ENCODE results near the gene MIPEP.
"Not testable (repeated sequence)": the region's sequence is repeated elsewhere in the genome, so short reads cannot be mapped to it uniquely, and the experiment has no call there.

DNA sequence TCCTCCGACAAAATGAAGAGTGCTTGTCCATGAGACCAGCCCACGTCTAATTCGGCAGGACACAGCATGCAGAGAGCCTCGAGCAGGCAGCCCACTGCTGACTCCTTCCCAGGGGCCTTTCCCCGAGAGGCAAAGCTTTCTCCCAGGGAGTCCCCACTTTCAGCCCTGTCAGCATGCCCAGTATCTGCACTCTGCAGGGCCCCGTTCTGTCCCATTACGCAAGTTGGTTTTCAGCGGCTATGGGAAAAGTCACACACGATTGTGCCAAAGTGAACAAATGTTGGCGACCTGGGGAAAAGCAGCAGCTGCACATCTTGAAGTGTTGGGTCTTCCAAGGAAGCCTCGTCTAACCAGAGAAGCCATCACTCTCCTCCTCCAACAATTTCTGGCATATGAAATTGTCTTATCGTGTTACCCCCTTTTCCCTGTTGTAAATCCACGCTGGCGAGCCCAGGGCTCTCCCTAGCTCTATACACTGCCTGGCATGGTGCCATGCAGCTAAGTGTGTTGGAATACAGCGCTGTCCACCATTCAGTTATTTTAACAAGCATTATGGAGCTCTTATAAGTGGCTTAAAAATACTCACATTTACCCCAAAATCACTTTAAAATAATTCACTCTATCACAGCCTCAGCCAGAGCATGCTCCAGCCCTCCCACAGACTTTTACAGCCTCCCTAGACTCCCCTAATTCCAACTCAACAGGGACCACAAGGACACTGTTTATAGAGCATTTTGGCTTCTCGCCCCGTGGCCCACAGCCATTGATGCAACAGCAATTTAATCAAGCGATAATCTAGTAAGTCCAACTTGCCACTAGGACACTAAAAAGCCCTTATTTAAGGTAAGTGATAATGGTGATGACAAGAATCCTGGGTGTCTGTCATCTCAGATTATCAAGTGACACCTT, 8.5 kb downstream of the MIPEP start:
- TF ChIP-seq CTCF, POLR2A, POLR2AphosphoS5 (IDR thresholded peaks at IDR 0.05): not testable (repeated sequence)

Measured in prostate gland (tissue), 2 donors.